ENCODE data around the gene MEIS1. TPM values are rescaled to one million over a fixed set of nuclear protein-coding genes. Genes with fewer than 3 reads are reported as not detected.

The MEIS1 gene
- total and polyA plus RNA-seq, 2 experiments from 2014 or later: 0.16 to 0.28 TPM

DNA sequence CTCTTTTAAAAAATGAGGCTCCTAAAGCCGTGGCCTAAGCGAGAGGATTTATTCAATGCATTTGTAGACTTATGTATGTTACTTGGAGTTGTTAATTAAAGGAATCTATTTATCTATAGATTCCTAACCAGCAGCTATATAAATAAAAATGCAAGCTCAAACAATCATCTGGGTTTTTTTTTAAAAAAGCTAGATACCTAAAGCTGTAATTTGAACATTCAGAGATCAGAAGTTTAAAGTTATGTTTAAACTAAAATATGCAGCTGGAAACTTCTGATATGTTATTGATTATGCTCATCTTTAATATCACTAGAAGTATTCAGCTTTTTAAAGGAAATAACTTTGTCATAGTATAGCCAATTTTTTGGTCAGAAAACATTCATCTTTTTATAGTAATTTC is 1.0 kb downstream of the MEIS1 start:
- Histone ChIP-seq H3K4me3 (peak overlapping the region; percentile 82), H4K20me1 (replicated peaks; ENCODE audit: insufficient read depth) (peaks cover 19% of the 10 kb centered on the region; the same call in 1 of the 2 replicates), H3K4me2 (peak overlapping the region; percentile 98), H3K9me2 (ENCODE audit: insufficient read depth) (no peaks in the 10 kb centered on the region), H3K79me2 (replicated peaks; ENCODE audit: insufficient read depth) (no peaks in the 10 kb centered on the region), H3K27me3 (ENCODE audit: insufficient read depth) (peaks cover 98% of the 10 kb centered on the region), H3K4me1 (ENCODE audit: insufficient read depth) (peaks cover 76% of the 10 kb centered on the region), H3K27ac (ENCODE audit: low read depth) (no peak overlapping the region), H3F3A (replicated peaks; ENCODE audit: low read depth) (peaks cover 29% of the 10 kb centered on the region), H3K36me3 (ENCODE audit: insufficient read depth) (no peaks in the 10 kb centered on the region), H2AFZ (no peak overlapping the region)
- no peak overlapping the region for H3K27ac Mint-ChIP-seq
- no peak for ATAC-seq
- no peak for DNase-seq (ENCODE audit: low spot score)
- no peaks in the 10 kb centered on the region; the same call in 2 of the 3 replicates for H3K36me3 Mint-ChIP-seq (ENCODE audit: low read depth)
- H3K4me3 Mint-ChIP-seq: peak overlapping the region; percentile 82
- peaks cover 98% of the 10 kb centered on the region for H3K27me3 Mint-ChIP-seq (ENCODE audit: insufficient read depth, low read depth, poor library complexity)
- peaks cover 3% of the 10 kb centered on the region; the same call in 1 of the 3 replicates for H3K9me3 Mint-ChIP-seq
- TF ChIP-seq POLR2AphosphoS5 (IDR thresholded peaks at IDR 0.05; ENCODE audit: low read depth): no peak
- no peak for TF ChIP-seq ZNF331 (CRISPR knock-in tag; IDR thresholded peaks at IDR 0.05; ENCODE audit: low read depth)
- TF ChIP-seq EZH2 (IDR thresholded peaks at IDR 0.05; ENCODE audit: low read depth, unreplicated experiment): no peak
- TF ChIP-seq, protein P1, sequence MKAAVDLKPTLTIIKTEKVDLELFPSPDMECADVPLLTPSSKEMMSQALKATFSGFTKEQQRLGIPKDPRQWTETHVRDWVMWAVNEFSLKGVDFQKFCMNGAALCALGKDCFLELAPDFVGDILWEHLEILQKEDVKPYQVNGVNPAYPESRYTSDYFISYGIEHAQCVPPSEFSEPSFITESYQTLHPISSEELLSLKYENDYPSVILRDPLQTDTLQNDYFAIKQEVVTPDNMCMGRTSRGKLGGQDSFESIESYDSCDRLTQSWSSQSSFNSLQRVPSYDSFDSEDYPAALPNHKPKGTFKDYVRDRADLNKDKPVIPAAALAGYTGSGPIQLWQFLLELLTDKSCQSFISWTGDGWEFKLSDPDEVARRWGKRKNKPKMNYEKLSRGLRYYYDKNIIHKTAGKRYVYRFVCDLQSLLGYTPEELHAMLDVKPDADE (IDR thresholded peaks at IDR 0.05): no peak
- no peak for TF ChIP-seq STAT1 (IDR thresholded peaks at IDR 0.05; ENCODE audit: unreplicated experiment)
- TF ChIP-seq NANOG (IDR thresholded peaks at IDR 0.05; ENCODE audit: borderline replicate concordance): no peak
- TF ChIP-seq, protein P2, sequence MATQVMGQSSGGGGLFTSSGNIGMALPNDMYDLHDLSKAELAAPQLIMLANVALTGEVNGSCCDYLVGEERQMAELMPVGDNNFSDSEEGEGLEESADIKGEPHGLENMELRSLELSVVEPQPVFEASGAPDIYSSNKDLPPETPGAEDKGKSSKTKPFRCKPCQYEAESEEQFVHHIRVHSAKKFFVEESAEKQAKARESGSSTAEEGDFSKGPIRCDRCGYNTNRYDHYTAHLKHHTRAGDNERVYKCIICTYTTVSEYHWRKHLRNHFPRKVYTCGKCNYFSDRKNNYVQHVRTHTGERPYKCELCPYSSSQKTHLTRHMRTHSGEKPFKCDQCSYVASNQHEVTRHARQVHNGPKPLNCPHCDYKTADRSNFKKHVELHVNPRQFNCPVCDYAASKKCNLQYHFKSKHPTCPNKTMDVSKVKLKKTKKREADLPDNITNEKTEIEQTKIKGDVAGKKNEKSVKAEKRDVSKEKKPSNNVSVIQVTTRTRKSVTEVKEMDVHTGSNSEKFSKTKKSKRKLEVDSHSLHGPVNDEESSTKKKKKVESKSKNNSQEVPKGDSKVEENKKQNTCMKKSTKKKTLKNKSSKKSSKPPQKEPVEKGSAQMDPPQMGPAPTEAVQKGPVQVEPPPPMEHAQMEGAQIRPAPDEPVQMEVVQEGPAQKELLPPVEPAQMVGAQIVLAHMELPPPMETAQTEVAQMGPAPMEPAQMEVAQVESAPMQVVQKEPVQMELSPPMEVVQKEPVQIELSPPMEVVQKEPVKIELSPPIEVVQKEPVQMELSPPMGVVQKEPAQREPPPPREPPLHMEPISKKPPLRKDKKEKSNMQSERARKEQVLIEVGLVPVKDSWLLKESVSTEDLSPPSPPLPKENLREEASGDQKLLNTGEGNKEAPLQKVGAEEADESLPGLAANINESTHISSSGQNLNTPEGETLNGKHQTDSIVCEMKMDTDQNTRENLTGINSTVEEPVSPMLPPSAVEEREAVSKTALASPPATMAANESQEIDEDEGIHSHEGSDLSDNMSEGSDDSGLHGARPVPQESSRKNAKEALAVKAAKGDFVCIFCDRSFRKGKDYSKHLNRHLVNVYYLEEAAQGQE (IDR thresholded peaks at IDR 0.05; ENCODE audit: unreplicated experiment): no peak
- TF ChIP-seq ZNF114 (CRISPR knock-in tag; IDR thresholded peaks at IDR 0.05): no peak
- no peak for TF ChIP-seq JUNB (IDR thresholded peaks at IDR 0.05; ENCODE audit: unreplicated experiment)
- TF ChIP-seq, protein P3, sequence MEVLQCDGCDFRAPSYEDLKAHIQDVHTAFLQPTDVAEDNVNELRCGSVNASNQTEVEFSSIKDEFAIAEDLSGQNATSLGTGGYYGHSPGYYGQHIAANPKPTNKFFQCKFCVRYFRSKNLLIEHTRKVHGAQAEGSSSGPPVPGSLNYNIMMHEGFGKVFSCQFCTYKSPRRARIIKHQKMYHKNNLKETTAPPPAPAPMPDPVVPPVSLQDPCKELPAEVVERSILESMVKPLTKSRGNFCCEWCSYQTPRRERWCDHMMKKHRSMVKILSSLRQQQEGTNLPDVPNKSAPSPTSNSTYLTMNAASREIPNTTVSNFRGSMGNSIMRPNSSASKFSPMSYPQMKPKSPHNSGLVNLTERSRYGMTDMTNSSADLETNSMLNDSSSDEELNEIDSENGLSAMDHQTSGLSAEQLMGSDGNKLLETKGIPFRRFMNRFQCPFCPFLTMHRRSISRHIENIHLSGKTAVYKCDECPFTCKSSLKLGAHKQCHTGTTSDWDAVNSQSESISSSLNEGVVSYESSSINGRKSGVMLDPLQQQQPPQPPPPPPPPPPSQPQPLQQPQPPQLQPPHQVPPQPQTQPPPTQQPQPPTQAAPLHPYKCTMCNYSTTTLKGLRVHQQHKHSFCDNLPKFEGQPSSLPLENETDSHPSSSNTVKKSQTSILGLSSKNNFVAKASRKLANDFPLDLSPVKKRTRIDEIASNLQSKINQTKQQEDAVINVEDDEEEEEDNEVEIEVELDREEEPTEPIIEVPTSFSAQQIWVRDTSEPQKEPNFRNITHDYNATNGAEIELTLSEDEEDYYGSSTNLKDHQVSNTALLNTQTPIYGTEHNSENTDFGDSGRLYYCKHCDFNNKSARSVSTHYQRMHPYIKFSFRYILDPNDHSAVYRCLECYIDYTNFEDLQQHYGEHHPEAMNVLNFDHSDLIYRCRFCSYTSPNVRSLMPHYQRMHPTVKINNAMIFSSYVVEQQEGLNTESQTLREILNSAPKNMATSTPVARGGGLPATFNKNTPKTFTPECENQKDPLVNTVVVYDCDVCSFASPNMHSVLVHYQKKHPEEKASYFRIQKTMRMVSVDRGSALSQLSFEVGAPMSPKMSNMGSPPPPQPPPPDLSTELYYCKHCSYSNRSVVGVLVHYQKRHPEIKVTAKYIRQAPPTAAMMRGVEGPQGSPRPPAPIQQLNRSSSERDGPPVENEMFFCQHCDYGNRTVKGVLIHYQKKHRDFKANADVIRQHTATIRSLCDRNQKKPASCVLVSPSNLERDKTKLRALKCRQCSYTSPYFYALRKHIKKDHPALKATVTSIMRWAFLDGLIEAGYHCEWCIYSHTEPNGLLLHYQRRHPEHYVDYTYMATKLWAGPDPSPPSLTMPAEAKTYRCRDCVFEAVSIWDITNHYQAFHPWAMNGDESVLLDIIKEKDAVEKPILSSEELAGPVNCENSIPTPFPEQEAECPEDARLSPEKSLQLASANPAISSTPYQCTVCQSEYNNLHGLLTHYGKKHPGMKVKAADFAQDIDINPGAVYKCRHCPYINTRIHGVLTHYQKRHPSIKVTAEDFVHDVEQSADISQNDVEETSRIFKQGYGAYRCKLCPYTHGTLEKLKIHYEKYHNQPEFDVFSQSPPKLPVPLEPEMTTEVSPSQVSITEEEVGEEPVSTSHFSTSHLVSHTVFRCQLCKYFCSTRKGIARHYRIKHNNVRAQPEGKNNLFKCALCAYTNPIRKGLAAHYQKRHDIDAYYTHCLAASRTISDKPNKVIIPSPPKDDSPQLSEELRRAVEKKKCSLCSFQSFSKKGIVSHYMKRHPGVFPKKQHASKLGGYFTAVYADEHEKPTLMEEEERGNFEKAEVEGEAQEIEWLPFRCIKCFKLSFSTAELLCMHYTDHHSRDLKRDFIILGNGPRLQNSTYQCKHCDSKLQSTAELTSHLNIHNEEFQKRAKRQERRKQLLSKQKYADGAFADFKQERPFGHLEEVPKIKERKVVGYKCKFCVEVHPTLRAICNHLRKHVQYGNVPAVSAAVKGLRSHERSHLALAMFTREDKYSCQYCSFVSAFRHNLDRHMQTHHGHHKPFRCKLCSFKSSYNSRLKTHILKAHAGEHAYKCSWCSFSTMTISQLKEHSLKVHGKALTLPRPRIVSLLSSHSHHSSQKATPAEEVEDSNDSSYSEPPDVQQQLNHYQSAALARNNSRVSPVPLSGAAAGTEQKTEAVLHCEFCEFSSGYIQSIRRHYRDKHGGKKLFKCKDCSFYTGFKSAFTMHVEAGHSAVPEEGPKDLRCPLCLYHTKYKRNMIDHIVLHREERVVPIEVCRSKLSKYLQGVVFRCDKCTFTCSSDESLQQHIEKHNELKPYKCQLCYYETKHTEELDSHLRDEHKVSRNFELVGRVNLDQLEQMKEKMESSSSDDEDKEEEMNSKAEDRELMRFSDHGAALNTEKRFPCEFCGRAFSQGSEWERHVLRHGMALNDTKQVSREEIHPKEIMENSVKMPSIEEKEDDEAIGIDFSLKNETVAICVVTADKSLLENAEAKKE (CRISPR knock-in tag; IDR thresholded peaks at IDR 0.05): no peak
- TF ChIP-seq EZH2phosphoT487 (IDR thresholded peaks at IDR 0.05; ENCODE audit: unreplicated experiment): no peak
- H3K4me1 Mint-ChIP-seq: peaks cover 65% of the 10 kb centered on the region
